IMR-90 (cell line): ENCODE results near the gene RASGEF1C. TPM values are rescaled to one million over a fixed set of nuclear protein-coding genes. Genes with fewer than 3 reads are reported as not detected.

ENCODE experiments used
- ATAC-seq: fragments of 200-7000 bp; cut with Tn5 transposase; 2 replicates; pipeline ENCODE4 v1.9.1; 2020; ENCODE audit warnings: low read depth, mild to moderate bottlenecking, moderate library complexity
- BruUV-seq: library from RNA; stranded (reverse); fragments of 400-500 nt; replicated peaks from 2 replicates; lab custom pipeline; 2021; lab: Mats Ljungman, UMichigan
- CTCF ChIA-PET: fragments of 300-600 bp; formaldehyde crosslinking; extraction: SDS; loops from one replicate; lab custom pipeline; 2021; ENCODE audit warnings: antibody characterized with exemption; lab: Yijun Ruan, JAX
- POLR2A ChIA-PET: fragments of 300-600 bp; sonication (Branson Sonifier 250); formaldehyde crosslinking; loops from one replicate; lab custom pipeline; 2022; ENCODE audit warnings: antibody characterized with exemption; ENCODE audit not compliant: unreplicated experiment; lab: Charles Lee
- DNase-seq: peaks from one replicate; pipeline ENCODE4 v3.0.0; 2013
- H2AFZ ChIP-seq: replicated peaks from 2 replicates; pipeline ENCODE3; 2013; ENCODE audit warnings: low read length, mild to moderate bottlenecking; ENCODE audit not compliant: poor library complexity
- H2AK5ac ChIP-seq: 2 replicates; pipeline ENCODE4 v1.6.1; 2013; ENCODE audit warnings: low read depth, low read length, inconsistent platforms
- H2AK9ac ChIP-seq: replicated peaks from 2 replicates; pipeline ENCODE3; 2013; ENCODE audit warnings: mild to moderate bottlenecking, low read depth, low read length, moderate library complexity; ENCODE audit not compliant: poor library complexity
- H2BK120ac ChIP-seq: 2 replicates; pipeline ENCODE4 v1.6.1; 2013; ENCODE audit warnings: low read depth, low read length, inconsistent platforms
- H2BK15ac ChIP-seq: 3 replicates; pipeline ENCODE4 v1.6.1; 2013; ENCODE audit warnings: low read depth, low read length, inconsistent platforms
- H2BK20ac ChIP-seq: 2 replicates; pipeline ENCODE4 v1.6.1; 2013; ENCODE audit warnings: low read depth, mild to moderate bottlenecking, inconsistent platforms, low read length, moderate library complexity
- H2BK5ac ChIP-seq: 2 replicates; pipeline ENCODE4 v1.6.1; 2013; ENCODE audit warnings: mild to moderate bottlenecking, low read depth, low read length, inconsistent platforms; ENCODE audit not compliant: poor library complexity, severe bottlenecking
- H3K14ac ChIP-seq: replicated peaks from 2 replicates; pipeline ENCODE4 v1.6.1; 2013; ENCODE audit warnings: low read depth, low read length, inconsistent platforms
- H3K18ac ChIP-seq: 2 replicates; pipeline ENCODE4 v1.6.1; 2013; ENCODE audit warnings: low read depth, low read length, control low read depth
- H3K23ac ChIP-seq: 2 replicates; pipeline ENCODE4 v1.6.1; 2013; ENCODE audit warnings: low read depth, low read length, inconsistent platforms
- H3K27ac ChIP-seq: 2 replicates; pipeline ENCODE4 v1.5.1; 2013; ENCODE audit warnings: mild to moderate bottlenecking, control low read depth, low read length; ENCODE audit not compliant: insufficient read depth
- H3K27me3 ChIP-seq: 2 replicates; pipeline ENCODE4 v1.6.1; 2013; ENCODE audit warnings: low read length; ENCODE audit not compliant: control insufficient read depth, insufficient read depth
- H3K36me3 ChIP-seq: 2 replicates; pipeline ENCODE4 v1.6.1; 2013; ENCODE audit warnings: low read length, mixed read lengths; ENCODE audit not compliant: control insufficient read depth, insufficient read depth
- H3K4ac ChIP-seq: 2 replicates; pipeline ENCODE4 v1.6.1; 2013; ENCODE audit warnings: low read depth, low read length, inconsistent platforms
- H3K4me1 ChIP-seq: 2 replicates; pipeline ENCODE4 v1.6.1; 2013; ENCODE audit warnings: low read length, mixed read lengths; ENCODE audit not compliant: control insufficient read depth, insufficient read depth
- H3K4me2 ChIP-seq: 2 replicates; pipeline ENCODE4 v1.6.1; 2013; ENCODE audit warnings: low read depth, mild to moderate bottlenecking, control low read depth, low read length, moderate library complexity
- H3K4me3 ChIP-seq: 2 replicates; pipeline ENCODE4 v1.5.1; 2013; ENCODE audit warnings: low read depth, mild to moderate bottlenecking, control low read depth, low read length, moderate library complexity; ENCODE audit not compliant: insufficient read depth
- H3K56ac ChIP-seq: 2 replicates; pipeline ENCODE4 v1.6.1; 2013; ENCODE audit warnings: low read length, inconsistent platforms; ENCODE audit not compliant: insufficient read depth; ENCODE audit errors: extremely low read depth
- H3K79me1 ChIP-seq, 2 experiments: 2 replicates each; pipeline ENCODE4 v1.6.1; 2013; ENCODE audit warnings: low read length in 2 of 2, inconsistent platforms in 1 of 2, low read depth in 1 of 2
- H3K9ac ChIP-seq: 2 replicates; pipeline ENCODE4 v1.6.1; 2013; ENCODE audit warnings: low read depth, low read length, control low read depth
- H3K9me1 ChIP-seq: 2 replicates; pipeline ENCODE4 v1.6.1; 2013; ENCODE audit warnings: low read length, inconsistent platforms; ENCODE audit not compliant: insufficient read depth
- H3K9me3 ChIP-seq: 2 replicates; pipeline ENCODE4 v1.6.1; 2013; ENCODE audit warnings: low read length; ENCODE audit not compliant: control insufficient read depth, insufficient read depth
- H4K20me1 ChIP-seq: 2 replicates; pipeline ENCODE4 v1.6.1; 2013; ENCODE audit warnings: low read length, inconsistent platforms; ENCODE audit not compliant: insufficient read depth
- H4K5ac ChIP-seq: 2 replicates; pipeline ENCODE4 v1.6.1; 2013; ENCODE audit warnings: mild to moderate bottlenecking, low read depth, low read length, control low read depth
- H4K8ac ChIP-seq, 2 experiments: 2 replicates each; pipeline ENCODE4 v1.6.1; 2013; ENCODE audit warnings: low read depth in 2 of 2, low read length in 2 of 2, control low read depth in 1 of 2, inconsistent platforms in 1 of 2
- H4K91ac ChIP-seq: 2 replicates; pipeline ENCODE4 v1.6.1; 2013; ENCODE audit warnings: low read depth, low read length, inconsistent platforms; ENCODE audit not compliant: insufficient read depth
- CEBPB ChIP-seq: IDR thresholded peaks from 2 replicates; pipeline ENCODE4 v1.6.1; 2012; ENCODE audit warnings: low read depth, low read length, improper control_type of control experiment
- FOS ChIP-seq: fragments of 150-350 bp; IDR thresholded peaks from 2 replicates; pipeline ENCODE4 v1.6.1; 2016; ENCODE audit warnings: low read depth, low read length
- MAZ ChIP-seq: IDR thresholded peaks from 2 replicates; pipeline ENCODE4 v1.6.1; 2012; ENCODE audit warnings: low read depth, mild to moderate bottlenecking, low read length, improper control_type of control experiment, moderate library complexity, borderline replicate concordance
- MXI1 ChIP-seq: IDR thresholded peaks from 2 replicates; pipeline ENCODE4 v1.6.1; 2012; ENCODE audit warnings: low read depth, mild to moderate bottlenecking, low read length, moderate library complexity, borderline replicate concordance
- POLR2A ChIP-seq: IDR thresholded peaks from 2 replicates; pipeline ENCODE4 v1.6.1; 2012; ENCODE audit warnings: mild to moderate bottlenecking, low read depth, low read length
- RAD21 ChIP-seq: IDR thresholded peaks from 2 replicates; pipeline ENCODE4 v1.6.1; 2012; ENCODE audit warnings: low read length, improper control_type of control experiment
- RCOR1 ChIP-seq: IDR thresholded peaks from 2 replicates; pipeline ENCODE4 v1.6.1; 2012; ENCODE audit warnings: mild to moderate bottlenecking, low read length, improper control_type of control experiment; ENCODE audit not compliant: insufficient replicate concordance
- RFX5 ChIP-seq: IDR thresholded peaks from 2 replicates; pipeline ENCODE4 v1.8.0; 2012; ENCODE audit warnings: low read depth, mild to moderate bottlenecking, low read length, moderate library complexity
- WGBS, 2 experiments: methylation state at CpG; one replicate each; pipeline versions ENCODE4 v1.1.5 to v1.1.7; 2013; ENCODE audit warnings: missing lambda C conversion rate in 2 of 2; ENCODE audit not compliant: insufficient read length in 1 of 2; ENCODE audit errors: extremely low coverage in 2 of 2; 5-methylcytosine and 5-hydroxymethylcytosine counted together
- dilution Hi-C: fragments of 300-500 bp; cut with HindIII; formaldehyde crosslinking; loops from one replicate; pipeline ENCODE4 v1.14.3; 2018; ENCODE audit warnings: low sequenced_read_pairs; ENCODE audit not compliant: unreplicated experiment
- in situ Hi-C: fragments of 300-500 bp; cut with MboI; formaldehyde crosslinking; loops from 3 replicates; pipeline ENCODE4 v1.14.3; 2019; ENCODE audit warnings: low sequenced_read_pairs, inconsistent platforms, mixed read lengths
- intact Hi-C: fragments of 100-400 bp; cut with micrococcal nuclease; formaldehyde crosslinking; loops from 2 replicates; pipeline ENCODE4 v1.10.0; 2022
- polyA plus RNA-seq, 3 experiments: library from polyadenylated mRNA; depleted of rRNA; stranded (reverse); fragments of >200 nt; gene quantifications; 2 replicates each; pipeline ENCODE4 v1.2.3, GENCODE V29; 2012; ENCODE audit warnings: low replicate concordance in 1 of 3
- total RNA-seq: library from RNA; depleted of rRNA; stranded (reverse); fragments of >200 nt; gene quantifications from 2 replicates; pipeline ENCODE4 v1.2.3, GENCODE V29; 2012
- TF ChIP-seq, protein P1 (sequence below): fragments of 150-350 bp; IDR thresholded peaks from 2 replicates; pipeline ENCODE4 v1.6.1; 2017; ENCODE audit warnings: mild to moderate bottlenecking, antibody characterized with exemption, low read length, low read depth
- TF ChIP-seq, protein P2 (sequence below): conservative IDR thresholded peaks from 2 replicates; pipeline ENCODE4 v1.5.1; 2012; ENCODE audit warnings: mild to moderate bottlenecking, low read depth, low read length, improper control_type of control experiment
- TF ChIP-seq, protein P3 (sequence below): fragments of 150-350 bp; IDR thresholded peaks from 2 replicates; pipeline ENCODE4 v1.6.1; 2016; ENCODE audit warnings: low read depth, mild to moderate bottlenecking, low read length, moderate library complexity, borderline replicate concordance

Gene RASGEF1C
- total and polyA plus RNA-seq, 2 of the 4 experiments (the other 2 are of a cell fraction) = not detected

DNA sequence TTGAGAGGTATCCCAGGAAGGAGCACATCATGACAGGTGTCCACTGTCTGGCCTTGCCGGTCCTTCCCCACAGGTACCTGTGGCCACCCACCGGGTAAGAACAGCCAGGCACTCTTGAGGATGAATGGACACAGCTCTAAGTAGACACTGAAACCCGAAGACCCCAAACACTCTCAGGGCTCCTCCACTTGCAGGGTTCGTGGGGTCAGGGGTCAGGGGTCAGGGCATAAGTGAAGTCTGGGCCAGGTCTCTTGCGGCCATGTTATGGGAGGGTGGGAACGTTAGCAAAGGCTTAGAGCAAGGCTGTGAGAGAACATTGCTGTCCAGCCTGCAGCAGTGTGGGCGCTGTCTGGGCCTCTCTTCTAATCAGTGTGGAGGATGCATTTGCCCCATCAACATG, 42.9 kb upstream of the RASGEF1C start:
- Histone ChIP-seq H3K4ac (no peak overlapping the region), H3K27me3 (no peaks in the 10 kb centered on the region), H4K91ac (no peak overlapping the region), H3K14ac (no peak overlapping the region), H2BK20ac (no peak overlapping the region), H3K4me1 (no peaks in the 10 kb centered on the region), H3K9ac (no peak overlapping the region), H2BK120ac (no peak overlapping the region), H3K36me3 (peaks cover 53% of the 10 kb centered on the region), H3K4me2 (no peak overlapping the region), H2AFZ (no peak overlapping the region), H3K56ac (no peak overlapping the region), H3K18ac (no peak overlapping the region), H4K20me1 (no peaks in the 10 kb centered on the region), H4K5ac (no peak overlapping the region), H3K23ac (no peak overlapping the region), H2AK9ac (no peak overlapping the region), H2AK5ac (no peak overlapping the region), H3K9me3 (peaks cover 71% of the 10 kb centered on the region), H3K27ac (no peak overlapping the region), H2BK15ac (no peak overlapping the region), H2BK5ac (no peak overlapping the region), H4K8ac (no peak overlapping the region), H3K9me1 (no peaks in the 10 kb centered on the region), H3K4me3 (no peak overlapping the region), H3K79me1 (no peaks in the 10 kb centered on the region)
- no peak for ATAC-seq
- TF ChIP-seq POLR2A (no peak), RCOR1 (no peak), RAD21 (no peak), RFX5 (no peak), MXI1 (no peak), FOS (no peak), CEBPB (no peak), MAZ (no peak)
- TF ChIP-seq, protein P1, sequence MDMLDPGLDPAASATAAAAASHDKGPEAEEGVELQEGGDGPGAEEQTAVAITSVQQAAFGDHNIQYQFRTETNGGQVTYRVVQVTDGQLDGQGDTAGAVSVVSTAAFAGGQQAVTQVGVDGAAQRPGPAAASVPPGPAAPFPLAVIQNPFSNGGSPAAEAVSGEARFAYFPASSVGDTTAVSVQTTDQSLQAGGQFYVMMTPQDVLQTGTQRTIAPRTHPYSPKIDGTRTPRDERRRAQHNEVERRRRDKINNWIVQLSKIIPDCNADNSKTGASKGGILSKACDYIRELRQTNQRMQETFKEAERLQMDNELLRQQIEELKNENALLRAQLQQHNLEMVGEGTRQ = no peak
- TF ChIP-seq, protein P2, sequence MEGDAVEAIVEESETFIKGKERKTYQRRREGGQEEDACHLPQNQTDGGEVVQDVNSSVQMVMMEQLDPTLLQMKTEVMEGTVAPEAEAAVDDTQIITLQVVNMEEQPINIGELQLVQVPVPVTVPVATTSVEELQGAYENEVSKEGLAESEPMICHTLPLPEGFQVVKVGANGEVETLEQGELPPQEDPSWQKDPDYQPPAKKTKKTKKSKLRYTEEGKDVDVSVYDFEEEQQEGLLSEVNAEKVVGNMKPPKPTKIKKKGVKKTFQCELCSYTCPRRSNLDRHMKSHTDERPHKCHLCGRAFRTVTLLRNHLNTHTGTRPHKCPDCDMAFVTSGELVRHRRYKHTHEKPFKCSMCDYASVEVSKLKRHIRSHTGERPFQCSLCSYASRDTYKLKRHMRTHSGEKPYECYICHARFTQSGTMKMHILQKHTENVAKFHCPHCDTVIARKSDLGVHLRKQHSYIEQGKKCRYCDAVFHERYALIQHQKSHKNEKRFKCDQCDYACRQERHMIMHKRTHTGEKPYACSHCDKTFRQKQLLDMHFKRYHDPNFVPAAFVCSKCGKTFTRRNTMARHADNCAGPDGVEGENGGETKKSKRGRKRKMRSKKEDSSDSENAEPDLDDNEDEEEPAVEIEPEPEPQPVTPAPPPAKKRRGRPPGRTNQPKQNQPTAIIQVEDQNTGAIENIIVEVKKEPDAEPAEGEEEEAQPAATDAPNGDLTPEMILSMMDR = no peak
- TF ChIP-seq, protein P3, sequence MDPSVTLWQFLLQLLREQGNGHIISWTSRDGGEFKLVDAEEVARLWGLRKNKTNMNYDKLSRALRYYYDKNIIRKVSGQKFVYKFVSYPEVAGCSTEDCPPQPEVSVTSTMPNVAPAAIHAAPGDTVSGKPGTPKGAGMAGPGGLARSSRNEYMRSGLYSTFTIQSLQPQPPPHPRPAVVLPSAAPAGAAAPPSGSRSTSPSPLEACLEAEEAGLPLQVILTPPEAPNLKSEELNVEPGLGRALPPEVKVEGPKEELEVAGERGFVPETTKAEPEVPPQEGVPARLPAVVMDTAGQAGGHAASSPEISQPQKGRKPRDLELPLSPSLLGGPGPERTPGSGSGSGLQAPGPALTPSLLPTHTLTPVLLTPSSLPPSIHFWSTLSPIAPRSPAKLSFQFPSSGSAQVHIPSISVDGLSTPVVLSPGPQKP = no peak
- dilution Hi-C loops = no loop called here
- POLR2A ChIA-PET = no interaction called here
- in situ Hi-C loops = no loop called here
- CTCF ChIA-PET = no interaction called here
- BruUV-seq = no TSS peak
- intact Hi-C loops = no loop called here
- no peak for DNase-seq
- 100% methylated on average over 1 of the region's 7 CpGs; no CpG with 5 or more reads in 1 of the 2 experiments for WGBS, 2 experiments
